ENCODE results near the gene SIGLEC14.

SIGLEC14 gene

DNA sequence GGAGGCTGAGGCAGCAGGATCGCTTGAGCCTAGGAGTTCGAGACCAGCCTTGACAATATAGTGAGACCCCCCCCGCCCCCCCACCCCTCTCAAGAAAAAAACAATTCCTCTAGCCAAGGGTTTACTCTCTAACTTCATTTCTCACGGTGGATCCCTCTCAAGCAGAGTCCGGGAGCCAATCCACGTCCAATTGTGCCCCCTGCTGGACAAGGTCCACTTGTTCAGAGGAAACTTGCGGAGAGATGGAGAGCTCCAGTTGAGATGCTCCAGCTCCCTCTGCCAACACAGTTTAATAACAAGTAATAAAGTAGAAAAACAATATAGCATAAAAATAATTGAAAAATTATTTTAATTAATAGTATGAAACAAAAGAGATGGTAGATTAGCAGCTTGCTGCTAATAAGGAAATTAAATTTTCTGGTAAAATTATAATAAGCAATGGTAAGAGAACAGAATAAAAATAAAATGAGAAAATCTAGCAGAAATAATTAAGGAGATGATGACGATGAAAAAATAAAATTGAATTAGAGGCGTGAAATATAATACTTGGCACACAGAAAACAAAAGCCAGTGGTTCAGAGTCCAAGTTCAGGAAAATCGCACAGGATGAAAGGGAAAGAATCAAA lies 14.5 kb upstream of the SIGLEC14 start:
- peaks cover 3% of the 10 kb centered on the region for H3K4me1 ChIP-seq (ENCODE audit: control insufficient read depth, low read length)
- H3K4me3 ChIP-seq (ENCODE audit: low read length), result no peak overlapping the region
- no peaks in the 10 kb centered on the region for H3K9me2 ChIP-seq (replicated peaks; ENCODE audit: control insufficient read depth, low read length)
- no peak overlapping the region for H3K27ac ChIP-seq (ENCODE audit: low read depth, low read length)
- TF ChIP-seq EZH2phosphoT487 (IDR thresholded peaks at IDR 0.05; ENCODE audit: borderline replicate concordance, low read length), result no peak
- TF ChIP-seq, protein P1, sequence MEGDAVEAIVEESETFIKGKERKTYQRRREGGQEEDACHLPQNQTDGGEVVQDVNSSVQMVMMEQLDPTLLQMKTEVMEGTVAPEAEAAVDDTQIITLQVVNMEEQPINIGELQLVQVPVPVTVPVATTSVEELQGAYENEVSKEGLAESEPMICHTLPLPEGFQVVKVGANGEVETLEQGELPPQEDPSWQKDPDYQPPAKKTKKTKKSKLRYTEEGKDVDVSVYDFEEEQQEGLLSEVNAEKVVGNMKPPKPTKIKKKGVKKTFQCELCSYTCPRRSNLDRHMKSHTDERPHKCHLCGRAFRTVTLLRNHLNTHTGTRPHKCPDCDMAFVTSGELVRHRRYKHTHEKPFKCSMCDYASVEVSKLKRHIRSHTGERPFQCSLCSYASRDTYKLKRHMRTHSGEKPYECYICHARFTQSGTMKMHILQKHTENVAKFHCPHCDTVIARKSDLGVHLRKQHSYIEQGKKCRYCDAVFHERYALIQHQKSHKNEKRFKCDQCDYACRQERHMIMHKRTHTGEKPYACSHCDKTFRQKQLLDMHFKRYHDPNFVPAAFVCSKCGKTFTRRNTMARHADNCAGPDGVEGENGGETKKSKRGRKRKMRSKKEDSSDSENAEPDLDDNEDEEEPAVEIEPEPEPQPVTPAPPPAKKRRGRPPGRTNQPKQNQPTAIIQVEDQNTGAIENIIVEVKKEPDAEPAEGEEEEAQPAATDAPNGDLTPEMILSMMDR (IDR thresholded peaks at IDR 0.05; ENCODE audit: low read depth, low read length, poor library complexity, severe bottlenecking), result peak; percentile 44
- no peaks in the 10 kb centered on the region for H3K27me3 ChIP-seq (ENCODE audit: control insufficient read depth, low read length)
- no peaks in the 10 kb centered on the region for H4K20me1 ChIP-seq (ENCODE audit: control insufficient read depth, insufficient read depth, low read depth, low read length)
- H3K4me2 ChIP-seq (ENCODE audit: low read length), result no peak overlapping the region
- no peaks in the 10 kb centered on the region for H3K36me3 ChIP-seq (ENCODE audit: control insufficient read depth, low read length)
- no peaks in the 10 kb centered on the region for H3F3A ChIP-seq (ENCODE audit: control insufficient read depth, insufficient read depth)
- H3K79me2 ChIP-seq (ENCODE audit: control insufficient read depth, low read length), result no peaks in the 10 kb centered on the region
- H3K9me3 ChIP-seq (ENCODE audit: control insufficient read depth, insufficient read depth, low read length), result no peaks in the 10 kb centered on the region

- H3K9me2 ChIP-seq (replicated peaks; ENCODE audit: control insufficient read depth, low read length), result no peaks in the 10 kb centered on the region
- H3K79me2 ChIP-seq (ENCODE audit: control insufficient read depth, low read length), result no peaks in the 10 kb centered on the region
- no peaks in the 10 kb centered on the region for H4K20me1 ChIP-seq (ENCODE audit: control insufficient read depth, insufficient read depth, low read depth, low read length)
- no peak overlapping the region for H3K4me3 ChIP-seq (ENCODE audit: low read length)
- no peak for TF ChIP-seq EZH2phosphoT487 (IDR thresholded peaks at IDR 0.05; ENCODE audit: borderline replicate concordance, low read length)
- TF ChIP-seq, protein P1 (IDR thresholded peaks at IDR 0.05; ENCODE audit: low read depth, low read length, poor library complexity, severe bottlenecking), result no peak
- no peaks in the 10 kb centered on the region for H3F3A ChIP-seq (ENCODE audit: control insufficient read depth, insufficient read depth)
- H3K27me3 ChIP-seq (ENCODE audit: control insufficient read depth, low read length), result 0 out of 2 replicates have a peak, but pooled peaks cover 3% of the 10 kb centered on the region
- no peaks in the 10 kb centered on the region for H3K36me3 ChIP-seq (ENCODE audit: control insufficient read depth, low read length)
- peaks cover 17% of the 10 kb centered on the region for H3K4me1 ChIP-seq (ENCODE audit: control insufficient read depth, low read length)
- no peak overlapping the region for H3K4me2 ChIP-seq (ENCODE audit: low read length)
- no peak overlapping the region for H3K27ac ChIP-seq (ENCODE audit: low read depth, low read length)
- H3K9me3 ChIP-seq (ENCODE audit: control insufficient read depth, insufficient read depth, low read length), result no peaks in the 10 kb centered on the region
Measured at GRCh38 chr19:51654783-51655182, 8.2 kb upstream of the SIGLEC14 start.

DNA sequence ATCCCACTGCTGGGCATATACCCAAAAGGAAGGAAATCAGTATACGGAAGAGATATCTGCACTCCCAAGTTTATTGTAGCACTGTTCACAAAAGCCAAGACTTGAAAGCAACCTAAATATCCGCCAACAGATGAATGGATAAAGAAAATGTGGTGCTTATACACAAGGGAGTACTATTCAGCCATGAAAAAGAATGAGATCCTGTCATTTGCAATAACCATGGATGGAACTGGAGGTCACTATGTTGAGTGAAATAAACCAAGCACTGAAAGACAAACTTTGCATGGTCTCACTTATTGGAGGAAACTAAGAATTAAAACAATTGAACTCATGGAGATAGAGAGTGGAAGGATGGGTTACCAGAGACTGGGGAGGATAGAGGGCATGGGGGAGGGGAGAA lies 6.5 kb upstream of the SIGLEC14 start:
- Histone ChIP-seq H3K79me2 (ENCODE audit: control insufficient read depth, low read length) (no peaks in the 10 kb centered on the region), H3K4me3 (ENCODE audit: low read length) (no peak overlapping the region), H4K20me1 (ENCODE audit: control insufficient read depth, insufficient read depth, low read depth, low read length) (no peaks in the 10 kb centered on the region), H3K4me1 (ENCODE audit: control insufficient read depth, low read length) (peaks cover 17% of the 10 kb centered on the region), H3K36me3 (ENCODE audit: control insufficient read depth, low read length) (no peaks in the 10 kb centered on the region), H3K4me2 (ENCODE audit: low read length) (no peak overlapping the region), H3F3A (ENCODE audit: control insufficient read depth, insufficient read depth) (no peaks in the 10 kb centered on the region), H3K9me3 (ENCODE audit: control insufficient read depth, insufficient read depth, low read length) (no peaks in the 10 kb centered on the region), H3K9me2 (replicated peaks; ENCODE audit: control insufficient read depth, low read length) (no peaks in the 10 kb centered on the region), H3K27me3 (ENCODE audit: control insufficient read depth, low read length) (0 out of 2 replicates have a peak, but pooled peaks cover 3% of the 10 kb centered on the region), H3K27ac (ENCODE audit: low read depth, low read length) (no peak overlapping the region)
- no peak for TF ChIP-seq EZH2phosphoT487 (IDR thresholded peaks at IDR 0.05; ENCODE audit: borderline replicate concordance, low read length)
- TF ChIP-seq, protein P1 (IDR thresholded peaks at IDR 0.05; ENCODE audit: low read depth, low read length, poor library complexity, severe bottlenecking), result no peak
